Right kidney (tissue), 1 donor: Measurements from ENCODE around the gene SEC11A.
A peak's percentile ranks its signal among the peaks of the same experiment; 100 is the strongest.
"Not testable (repeated sequence)": the region's sequence is repeated elsewhere in the genome, so short reads cannot be mapped to it uniquely, and the experiment has no call there.

Experiments used
- DNase-seq: peaks from one replicate; pipeline ENCODE4 v3.0.0-alpha.2; 2016

The SEC11A gene

DNA sequence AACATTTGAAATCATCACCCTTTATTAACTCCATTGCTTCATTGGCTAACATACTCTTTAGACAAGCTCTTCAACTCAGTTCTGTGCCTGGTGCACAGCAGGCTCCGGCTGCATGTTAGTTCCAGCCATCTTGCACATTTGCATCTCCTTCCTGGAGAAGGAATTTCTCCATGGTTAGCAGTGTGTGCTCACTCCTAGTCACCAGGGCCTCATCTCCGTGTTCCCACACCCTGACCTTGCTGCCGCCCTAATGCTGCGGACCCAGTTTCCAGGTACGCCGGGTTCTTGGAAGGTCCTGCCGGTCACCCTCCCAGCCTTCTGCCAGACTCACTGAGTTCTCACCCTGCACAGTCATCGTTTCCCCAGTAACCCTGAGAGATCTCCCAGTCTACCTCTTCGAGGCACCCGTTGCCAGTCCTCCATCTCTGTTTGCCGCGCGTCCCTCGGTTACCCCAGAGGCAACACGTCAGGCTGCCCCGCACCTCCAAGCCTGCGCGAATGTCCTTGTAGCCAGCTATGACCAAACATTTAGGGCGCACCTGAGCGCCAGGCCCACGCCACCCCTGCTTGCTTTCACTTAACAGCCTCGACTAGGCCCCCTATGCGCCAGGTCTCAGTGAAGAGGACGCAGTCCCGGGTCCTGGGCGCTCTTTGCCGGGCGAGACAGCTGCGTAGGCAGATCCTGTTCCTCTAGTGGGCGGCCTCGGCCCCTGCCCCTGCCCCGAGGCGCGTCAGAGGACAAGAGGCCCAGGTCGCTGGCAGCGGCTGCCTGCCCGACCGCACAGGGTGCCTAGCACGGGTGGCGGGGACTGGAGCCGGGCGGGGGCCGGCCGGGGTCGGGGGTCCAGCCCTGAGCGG lies 31.7 kb upstream of the SEC11A start:
- DNase-seq = peak; percentile 88

DNA sequence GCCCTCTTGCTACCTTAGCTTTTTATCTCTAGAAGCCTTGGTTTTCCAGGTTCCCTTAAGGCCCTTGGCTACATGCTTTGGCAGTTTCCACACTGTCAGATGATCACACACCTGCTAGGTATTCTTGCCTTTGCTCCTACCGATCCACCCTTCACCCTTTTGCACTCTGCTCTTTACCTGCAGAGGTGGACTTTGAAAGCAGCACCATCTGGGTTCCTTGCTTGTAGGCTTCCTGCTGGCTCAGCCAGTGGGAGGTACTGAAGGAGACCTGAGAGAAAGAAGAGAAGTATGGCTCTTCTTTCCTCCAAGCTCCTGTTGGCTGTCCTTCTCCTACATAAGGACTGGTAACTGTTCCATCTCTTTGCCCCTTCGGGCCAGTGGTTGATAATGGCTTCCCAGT lies 25.2 kb upstream of the SEC11A start:
- DNase-seq = no peak

DNA sequence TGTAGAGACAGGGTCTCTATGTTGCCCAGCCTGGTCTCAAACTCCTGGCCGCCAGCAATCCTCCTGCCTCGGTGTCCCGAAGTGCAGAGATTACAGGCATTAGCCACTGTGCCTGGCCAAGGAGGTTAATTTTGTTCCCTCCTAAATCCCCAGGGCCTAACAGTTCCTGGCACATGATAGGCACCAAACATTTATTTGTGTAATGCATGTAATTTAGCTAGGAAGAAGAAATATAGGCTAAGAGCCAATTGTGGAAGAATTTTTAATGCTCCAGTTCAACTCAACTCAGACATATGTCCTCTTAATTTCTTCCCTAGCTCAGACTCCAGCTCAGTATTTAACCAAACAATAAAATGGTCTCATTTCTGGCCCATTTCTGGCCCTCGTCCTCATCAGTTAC lies 24.8 kb upstream of the SEC11A start:
- DNase-seq = no peak

DNA sequence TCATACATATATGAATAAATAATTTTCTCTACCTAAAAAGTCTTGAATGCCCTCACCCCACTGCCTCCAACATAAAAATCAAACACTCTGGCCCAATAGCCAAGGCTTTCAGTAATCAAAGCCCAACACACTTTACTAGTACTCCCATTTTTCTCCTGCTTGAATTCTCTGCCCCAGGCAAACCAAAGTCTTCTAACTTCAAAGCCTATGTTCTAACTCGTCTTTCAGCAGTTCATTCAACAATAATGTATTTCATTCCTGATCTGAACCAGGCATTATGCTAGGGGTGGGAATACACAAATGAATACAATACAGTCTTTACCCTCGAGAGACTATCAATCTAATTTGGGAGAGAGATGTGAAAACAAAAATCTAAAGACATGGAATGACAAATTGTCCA lies 21.1 kb upstream of the SEC11A start:
- no peak for DNase-seq

DNA sequence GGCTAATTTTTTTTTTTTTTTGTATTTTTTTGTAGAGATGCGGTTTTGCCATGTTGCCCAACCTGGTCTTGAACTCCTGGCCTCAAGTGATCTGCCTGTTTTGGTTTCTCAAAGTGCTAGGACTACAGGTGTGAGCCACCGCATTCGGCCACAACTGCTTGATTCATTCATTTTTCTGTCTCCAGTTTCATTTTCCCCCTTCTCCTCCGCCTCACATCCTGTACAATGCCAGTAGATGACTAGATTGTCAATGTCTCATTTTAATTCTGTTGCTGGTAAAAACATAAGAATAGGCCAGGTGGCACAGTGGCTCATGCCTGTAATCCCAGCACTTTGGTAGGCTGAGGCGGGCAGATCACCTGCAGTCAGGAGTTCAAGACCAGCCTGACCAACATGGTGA lies 20.4 kb upstream of the SEC11A start:
- DNase-seq = no peak

DNA sequence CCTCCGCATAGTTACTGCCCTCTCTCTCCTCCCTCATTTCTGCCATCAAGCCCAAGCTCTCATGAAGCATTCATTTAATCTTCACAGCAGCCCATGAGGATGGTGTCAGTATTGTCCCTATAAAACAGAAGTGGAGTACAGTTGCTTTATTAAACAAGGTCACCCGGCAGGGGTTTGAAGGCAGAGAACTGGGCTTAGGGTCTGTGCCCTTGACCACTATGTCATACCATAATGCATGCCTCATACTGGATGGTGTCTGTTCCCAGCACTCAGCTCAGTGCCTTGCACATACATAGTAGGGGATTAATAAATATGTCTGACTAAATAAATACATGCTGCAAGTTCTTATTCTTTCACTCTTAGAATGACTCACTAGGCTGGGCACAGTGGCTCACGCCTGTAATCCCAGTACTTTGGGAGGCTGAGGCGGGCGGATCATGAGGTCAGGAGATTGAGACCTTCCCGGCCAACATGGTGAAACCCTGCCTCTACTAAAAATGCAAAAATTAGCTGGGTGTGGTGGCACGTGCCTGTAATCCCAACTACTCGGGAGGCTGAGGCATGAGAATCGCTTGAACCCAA lies 19.6 kb upstream of the SEC11A start:
- DNase-seq = not testable (repeated sequence)

DNA sequence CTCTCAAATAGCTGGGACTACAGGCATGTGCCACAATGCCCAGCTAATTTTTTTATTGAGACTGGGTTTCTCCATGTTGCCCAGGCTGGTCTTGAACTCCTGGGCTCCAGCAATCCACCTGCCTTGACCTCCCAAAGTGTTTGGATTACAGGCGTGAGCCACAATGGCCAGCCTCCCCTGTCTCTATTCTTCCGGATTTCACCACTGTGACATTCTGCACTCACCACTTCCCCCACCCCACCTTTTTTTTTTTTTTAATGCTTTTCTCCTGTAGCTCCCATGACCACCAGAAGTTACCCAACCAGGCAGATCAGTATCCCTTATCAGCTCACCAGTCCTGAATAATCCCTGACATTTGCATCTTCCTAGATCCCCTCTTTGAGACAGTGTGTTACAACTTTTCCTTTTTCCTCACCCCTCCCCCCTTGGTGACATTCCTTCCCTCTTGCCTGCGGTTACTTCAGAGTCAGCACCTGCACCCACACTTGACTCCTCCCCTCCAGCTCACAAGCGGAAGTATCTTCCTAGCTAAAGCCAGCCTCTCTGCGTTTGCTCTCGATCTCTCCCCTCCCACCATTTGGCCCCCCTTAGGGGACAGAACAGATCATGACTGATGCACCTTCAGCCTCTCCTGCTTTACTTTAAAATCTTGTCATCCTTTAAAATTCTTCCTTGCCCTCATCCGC lies 19.0 kb upstream of the SEC11A start:
- DNase-seq = peak; percentile 71

- no peak for DNase-seq
Observed at GRCh38 chr15:84731774-84732173, 15.8 kb upstream of the SEC11A start.

DNA sequence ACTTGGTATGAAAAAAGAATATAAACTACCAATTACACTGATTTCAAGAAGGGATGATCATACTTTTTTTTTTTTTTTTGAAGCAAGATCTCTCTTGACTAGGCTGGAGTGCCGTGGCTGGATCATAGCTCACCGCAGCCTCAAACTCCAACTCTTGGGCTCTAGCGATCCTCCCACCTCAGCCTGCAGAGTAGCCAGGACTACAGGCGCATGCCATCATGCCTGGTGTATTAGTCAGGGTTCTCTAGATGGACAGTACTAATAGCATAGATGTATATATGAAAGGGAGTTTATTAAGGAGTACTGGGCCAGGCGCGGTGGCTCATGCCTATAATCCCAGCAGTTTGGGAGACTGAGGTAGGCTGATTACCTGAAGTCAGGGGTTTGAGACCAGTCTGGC lies 11.5 kb upstream of the SEC11A start:
- DNase-seq = no peak

GRCh38 chr15:84725001-84725491 lies 9.1 kb upstream of the SEC11A start:
- no peak for DNase-seq

DNA sequence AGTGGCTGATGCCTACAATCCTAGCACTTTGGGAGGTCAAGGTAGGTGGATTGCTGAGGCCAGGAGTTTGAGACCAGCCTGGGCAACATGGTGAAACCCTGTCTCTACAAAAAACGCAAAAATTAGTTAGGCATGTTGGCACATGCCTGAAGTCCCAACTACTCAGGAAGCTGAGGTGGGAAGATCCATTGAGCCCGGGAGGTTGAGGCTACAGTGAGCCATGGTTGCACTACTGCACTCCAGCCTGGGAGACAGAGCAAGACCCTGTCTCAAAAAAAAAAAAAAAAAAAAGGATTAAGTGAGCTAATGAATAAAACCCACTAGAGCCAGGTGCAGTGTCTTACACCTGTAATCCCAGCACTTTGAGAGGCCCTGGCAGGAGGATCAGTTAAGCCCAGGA lies 6.7 kb upstream of the SEC11A start:
- DNase-seq = no peak

- no peak for DNase-seq
Observed at GRCh38 chr15:84721371-84721770, 5.4 kb upstream of the SEC11A start.

DNA sequence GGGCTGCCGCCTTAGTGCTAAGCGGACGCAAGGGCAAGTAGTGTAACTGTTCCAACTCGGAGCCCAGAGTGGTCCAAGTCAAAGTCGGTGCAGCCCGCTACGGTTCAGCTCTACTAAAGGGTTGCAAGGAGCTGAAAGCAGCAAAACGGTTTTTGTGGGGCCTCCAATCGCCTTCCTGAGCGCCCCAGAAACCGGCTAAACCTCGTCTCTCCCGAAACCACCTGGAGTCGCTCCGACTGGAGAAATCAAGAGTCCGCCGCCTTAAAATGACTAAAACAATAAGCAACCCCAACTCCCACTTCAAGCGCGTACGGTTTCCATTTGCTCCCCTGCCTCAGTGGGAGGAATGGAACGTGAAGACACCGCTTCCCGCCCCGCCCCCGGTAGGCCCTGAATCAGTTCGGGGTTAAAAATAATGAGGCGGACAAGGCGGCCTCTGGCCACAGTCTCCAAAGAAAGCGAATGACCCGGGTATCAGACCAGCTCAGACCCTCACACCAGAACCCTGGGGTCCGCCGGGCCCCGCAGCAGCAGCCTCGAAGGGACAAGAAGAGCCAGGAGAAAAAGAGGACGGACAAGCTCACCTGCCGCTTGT lies 401 bp downstream of the SEC11A start:
- DNase-seq = no peak

DNA sequence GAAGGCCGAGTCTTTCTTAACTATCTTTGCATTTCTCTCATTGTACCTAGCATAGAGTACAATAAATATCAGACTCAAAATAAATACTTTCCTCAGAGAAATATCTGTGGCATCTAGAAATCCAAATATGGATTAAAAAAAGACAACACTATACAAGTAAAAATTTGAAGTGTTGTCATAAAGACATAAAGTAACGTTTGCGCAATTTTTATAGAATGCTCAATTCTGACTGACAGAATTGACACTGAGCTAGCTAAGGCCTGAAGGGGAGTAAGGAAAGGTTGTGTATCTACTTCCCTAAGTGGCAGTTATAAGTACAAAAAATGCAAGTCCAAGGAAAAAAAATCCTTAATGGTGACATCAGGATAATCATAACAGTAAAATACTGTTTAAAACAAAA lies 1.1 kb downstream of the SEC11A start:
- no peak for DNase-seq

DNA sequence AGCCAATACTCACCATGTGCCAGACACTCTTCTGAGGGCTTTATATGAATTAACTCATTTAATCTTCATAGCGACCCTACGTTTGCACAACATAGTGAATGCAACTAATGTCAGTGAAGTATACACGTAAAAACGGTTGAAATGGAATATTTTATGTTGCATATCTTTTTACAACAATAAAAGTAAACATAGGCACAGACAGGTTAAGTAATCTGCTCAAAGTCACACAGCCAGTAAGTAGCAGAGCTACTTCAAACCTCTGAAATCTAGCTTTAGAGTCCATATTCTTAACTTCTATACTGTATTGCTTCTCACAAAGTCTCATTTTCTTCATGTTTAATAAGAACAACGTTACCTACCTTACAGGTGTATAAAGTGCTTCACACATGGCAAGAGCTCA lies 1.6 kb downstream of the SEC11A start:
- DNase-seq = no peak

GRCh38 chr15:84703808-84704207 lies 12.1 kb downstream of the SEC11A start:
- no peak for DNase-seq

GRCh38 chr15:84702961-84703482 lies 12.9 kb downstream of the SEC11A start:
- DNase-seq = no peak

DNA sequence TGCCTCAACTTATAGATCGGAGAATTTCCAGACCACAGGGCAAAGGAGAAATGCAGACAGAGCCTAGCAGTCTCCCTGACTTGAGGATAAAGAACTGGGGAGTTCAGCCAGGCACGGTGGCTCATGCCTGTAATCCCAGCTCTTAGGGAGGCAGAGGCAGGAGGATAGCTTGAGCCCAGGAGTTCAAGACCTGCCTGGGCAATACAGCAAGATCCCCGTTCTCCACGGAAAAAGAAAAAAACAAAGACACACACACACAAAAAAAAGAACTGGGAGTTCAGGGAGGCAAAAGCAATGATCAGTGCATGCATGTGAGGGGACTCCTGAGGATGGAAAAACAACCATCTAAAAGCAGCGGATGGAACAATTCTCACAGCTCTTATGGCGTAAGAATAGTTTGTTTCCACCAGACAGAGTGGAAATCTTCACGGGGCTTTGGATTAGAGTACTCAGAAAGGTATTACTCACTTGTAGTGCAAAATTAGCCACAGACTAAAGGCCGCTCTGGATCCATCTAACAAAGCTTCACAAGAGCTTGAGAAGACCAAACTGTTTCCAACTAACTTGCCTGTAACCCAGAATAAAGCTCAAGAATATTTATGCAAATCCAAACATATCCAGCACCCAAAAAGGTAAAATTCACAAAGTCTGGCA lies 16.3 kb downstream of the SEC11A start:
- no peak for DNase-seq

DNA sequence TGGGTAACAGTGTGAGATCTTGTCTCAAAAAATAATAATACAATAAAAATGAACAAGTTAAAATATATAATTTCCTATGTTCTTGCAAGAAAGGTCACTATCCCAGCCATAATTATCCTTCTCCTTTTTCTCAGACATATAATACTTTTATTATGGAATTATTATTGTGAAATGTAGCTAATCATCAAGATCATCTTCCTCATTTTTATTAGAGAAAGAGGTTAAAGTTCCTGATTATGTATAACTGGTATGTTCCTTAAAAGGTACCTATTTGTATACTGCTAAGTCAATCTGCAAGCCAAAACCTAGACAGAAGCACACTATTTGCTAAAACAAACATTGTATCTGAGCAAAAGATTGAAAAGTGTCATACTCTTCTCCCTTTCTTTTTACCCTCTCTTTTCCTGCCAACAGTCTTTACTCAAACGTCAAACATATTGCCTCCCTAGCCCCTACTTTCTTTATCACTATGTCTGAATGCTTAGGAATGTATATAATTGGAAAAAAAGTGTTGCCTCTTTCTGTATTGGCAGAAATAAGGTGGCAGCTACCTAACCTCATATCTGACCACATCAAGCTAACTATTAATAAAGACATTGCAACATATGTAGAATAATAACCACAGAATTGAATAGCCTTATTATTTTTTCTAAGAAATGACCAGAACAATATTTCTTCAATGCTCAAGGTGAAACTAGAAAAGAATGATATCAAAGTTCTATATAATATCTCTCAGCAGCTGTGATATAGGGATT lies 18.5 kb downstream of the SEC11A start:
- no peak for DNase-seq

- no peak for DNase-seq
Observed at GRCh38 chr15:84696757-84697156, 19.2 kb downstream of the SEC11A start.

- DNase-seq = no peak
Observed at GRCh38 chr15:84690342-84690741, 25.6 kb downstream of the SEC11A start.
